GM18873 (cell line): Measurements from ENCODE around the gene NUMBL.
"Not testable (repeated sequence)": the region's sequence is repeated elsewhere in the genome, so short reads cannot be mapped to it uniquely, and the experiment has no call there.

Experiments used
- ATAC-seq: cut with Tn5 transposase; IDR thresholded peaks from one replicate; pipeline ENCODE4 v1.9.1; 2021; ENCODE audit warnings: mild to moderate bottlenecking, moderate library complexity, moderate number of reproducible peaks; ENCODE audit not compliant: unreplicated experiment, low FRiP score

NUMBL gene

DNA sequence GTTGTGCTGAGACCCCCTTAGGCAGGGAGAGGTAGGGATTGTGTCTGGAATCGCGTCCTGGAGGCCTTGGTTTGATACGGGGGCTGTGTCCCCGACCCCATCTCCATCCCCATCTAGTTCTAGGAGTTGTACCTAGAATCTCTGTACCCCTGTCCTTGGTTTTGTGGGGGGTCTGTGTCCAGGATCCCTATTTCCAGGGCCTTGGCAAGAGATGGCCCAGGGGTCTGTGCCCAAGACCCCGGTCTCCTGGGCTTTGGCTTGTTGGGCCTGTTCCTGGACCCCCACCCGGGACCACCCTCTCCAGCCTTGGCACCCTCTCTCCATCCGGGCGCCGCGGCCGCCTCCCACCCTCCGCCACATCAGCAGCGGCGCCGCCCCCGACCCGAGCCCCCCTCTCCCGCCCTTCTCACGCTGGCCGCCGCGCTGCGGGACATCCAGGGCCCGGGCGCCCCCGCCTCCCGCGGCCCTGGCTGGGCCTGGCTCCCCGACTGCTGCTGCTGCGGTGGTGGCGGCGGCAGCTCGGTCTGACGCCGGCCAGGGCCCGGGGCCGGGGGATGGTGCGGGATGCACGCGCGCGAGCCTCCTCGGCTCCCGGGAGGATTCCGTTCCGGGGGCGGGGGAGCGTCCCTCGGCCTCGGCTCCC is at the start of gene NUMBL:
Gene NUMBL (minus strand): TSS at position 602 of the 643 bp plus-strand sequence. CDS start 168 bp downstream, at position 434.
- no peak for ATAC-seq

DNA sequence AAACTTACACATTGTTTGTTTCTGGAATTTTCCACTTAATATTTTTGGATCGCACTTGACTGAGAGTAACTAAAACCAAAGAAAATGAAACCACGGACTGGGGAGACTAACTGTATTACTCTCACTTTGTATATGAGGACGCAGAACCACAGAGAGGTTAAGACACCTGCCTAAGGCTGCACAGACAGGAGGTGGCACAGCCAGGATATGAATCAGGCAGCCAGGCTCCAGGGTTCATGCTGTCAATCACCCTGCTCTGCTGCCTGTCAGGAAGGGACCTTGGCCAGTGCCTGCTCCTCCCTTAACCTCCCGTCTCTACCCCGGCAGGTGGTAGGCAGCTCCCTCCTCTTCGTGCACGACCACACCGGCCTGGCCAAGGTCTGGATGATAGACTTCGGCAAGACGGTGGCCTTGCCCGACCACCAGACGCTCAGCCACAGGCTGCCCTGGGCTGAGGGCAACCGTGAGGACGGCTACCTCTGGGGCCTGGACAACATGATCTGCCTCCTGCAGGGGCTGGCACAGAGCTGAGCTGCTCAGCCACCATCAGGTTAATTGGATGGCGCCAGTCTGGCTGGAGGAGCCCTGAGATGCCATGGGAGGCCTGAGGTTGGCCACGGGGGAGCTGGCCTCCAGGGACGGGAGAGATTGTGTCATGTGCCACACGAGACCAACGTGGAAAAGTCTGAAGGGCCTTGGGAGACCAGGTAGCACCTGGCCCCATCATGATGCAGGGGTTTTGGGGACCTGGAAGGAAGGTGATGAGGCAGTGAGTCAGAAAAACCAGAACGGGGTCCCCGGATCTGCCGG is 48.8 kb upstream of the NUMBL start:
- no peak for ATAC-seq

- no peak for ATAC-seq
Observed at GRCh38 chr19:40737102-40737644, 46.7 kb upstream of the NUMBL start.

DNA sequence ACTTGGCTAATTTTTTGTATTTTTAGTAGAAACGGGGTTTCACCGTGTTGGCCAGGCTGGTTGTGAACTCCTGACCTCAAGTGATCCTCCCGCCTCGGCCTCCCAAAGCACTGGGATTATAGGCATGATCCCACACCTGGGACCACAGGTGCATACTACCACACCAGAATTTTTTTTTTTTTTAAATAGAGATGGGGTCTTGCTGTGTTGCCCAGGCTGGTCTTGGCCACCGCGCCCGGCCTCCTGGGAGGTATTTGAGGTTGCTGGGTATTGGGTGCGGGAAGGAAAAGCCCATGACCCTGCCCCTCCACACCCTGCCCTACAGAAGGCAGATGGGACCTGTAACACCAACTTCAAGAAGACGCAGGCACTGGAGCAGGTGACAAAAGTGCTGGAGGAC is 46.2 kb upstream of the NUMBL start:
- no peak for ATAC-seq

DNA sequence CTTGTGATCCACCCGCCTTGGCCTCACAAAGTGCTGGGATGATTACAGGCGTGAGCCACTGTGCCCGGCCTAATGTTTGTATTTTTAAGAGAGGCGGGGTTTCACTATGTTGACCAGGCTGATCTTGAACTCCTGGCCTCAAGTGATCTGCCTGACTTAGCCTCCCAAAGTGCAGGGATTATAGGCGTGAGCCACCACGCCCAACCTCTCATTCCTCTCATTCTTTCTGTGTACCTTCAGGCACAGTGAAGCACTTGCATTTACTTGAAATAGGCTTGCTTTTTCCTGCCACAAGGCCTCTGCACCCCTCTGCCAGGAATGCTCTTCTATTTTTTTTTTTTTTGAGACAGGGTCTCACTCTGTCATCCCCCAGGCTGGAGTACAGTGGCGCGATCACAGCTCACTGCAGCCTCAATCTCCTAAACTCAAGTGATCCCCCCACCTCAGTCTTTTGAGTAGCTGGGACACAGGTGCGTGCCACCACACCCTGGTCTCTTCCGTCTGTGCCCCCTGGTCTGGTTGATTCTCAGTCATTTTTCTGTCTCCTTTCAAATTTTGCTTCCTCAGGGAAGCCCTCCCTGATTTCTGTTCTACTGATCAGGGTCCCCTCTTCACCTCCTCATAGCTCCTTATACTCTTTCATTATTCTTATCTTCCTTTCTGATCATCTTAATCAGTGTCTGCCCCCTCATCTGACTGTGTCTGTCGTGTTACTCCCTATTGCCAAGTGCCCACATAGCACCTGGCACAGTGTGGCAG is 44.7 kb upstream of the NUMBL start:
- ATAC-seq = no peak

- ATAC-seq = no peak
Observed at GRCh38 chr19:40733149-40733548, 42.7 kb upstream of the NUMBL start.

GRCh38 chr19:40732304-40732703 is 41.9 kb upstream of the NUMBL start:
- not testable (repeated sequence) for ATAC-seq

DNA sequence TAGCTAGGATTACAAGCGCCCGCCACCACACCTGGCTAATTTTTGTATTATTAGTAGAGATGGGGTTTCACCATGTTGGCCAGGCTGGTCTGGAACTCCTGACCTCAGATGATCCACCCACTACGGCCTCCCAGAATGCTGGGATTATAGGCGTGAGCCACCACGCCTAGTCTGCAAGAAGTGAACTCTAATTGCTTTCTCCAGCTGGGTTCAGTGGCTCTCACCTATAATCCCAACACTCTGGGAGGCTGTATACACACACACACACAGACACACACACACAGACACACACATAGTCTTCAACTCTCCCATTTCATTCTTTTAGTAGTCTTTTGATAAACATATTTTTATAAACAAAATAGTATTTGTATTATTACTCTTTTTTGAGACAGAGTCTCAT is 39.6 kb upstream of the NUMBL start:
- not testable (repeated sequence) for ATAC-seq

- ATAC-seq = no peak
Observed at GRCh38 chr19:40726279-40726678, 35.8 kb upstream of the NUMBL start.

GRCh38 chr19:40724855-40725254 is 34.4 kb upstream of the NUMBL start:
- ATAC-seq = no peak

DNA sequence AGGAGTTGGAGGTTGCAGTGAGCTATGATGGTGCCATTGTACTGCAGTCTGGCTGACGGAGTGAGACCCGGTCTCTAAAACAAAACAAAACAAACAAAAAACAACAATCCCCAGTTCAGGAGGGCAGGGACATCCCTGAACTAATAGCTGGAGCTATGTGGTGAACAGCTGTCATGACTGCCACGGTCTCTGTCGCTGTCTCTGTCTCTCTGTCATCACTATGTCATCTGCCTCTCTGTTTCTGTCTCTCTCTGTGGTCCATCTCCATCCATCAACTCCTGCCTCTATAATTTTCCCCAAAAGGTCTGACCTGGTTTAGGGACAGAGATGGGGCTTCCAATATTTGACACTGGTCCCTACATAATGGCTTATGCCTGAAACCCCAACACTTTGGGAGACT is 33.9 kb upstream of the NUMBL start:
- no peak for ATAC-seq

- no peak for ATAC-seq
Observed at GRCh38 chr19:40723661-40724254, 33.3 kb upstream of the NUMBL start.

- ATAC-seq = no peak
Observed at GRCh38 chr19:40721936-40722661, 31.6 kb upstream of the NUMBL start.

- ATAC-seq = no peak
Observed at GRCh38 chr19:40721140-40721486, 30.7 kb upstream of the NUMBL start.

- no peak for ATAC-seq
Observed at GRCh38 chr19:40719414-40719894, 29.0 kb upstream of the NUMBL start.

DNA sequence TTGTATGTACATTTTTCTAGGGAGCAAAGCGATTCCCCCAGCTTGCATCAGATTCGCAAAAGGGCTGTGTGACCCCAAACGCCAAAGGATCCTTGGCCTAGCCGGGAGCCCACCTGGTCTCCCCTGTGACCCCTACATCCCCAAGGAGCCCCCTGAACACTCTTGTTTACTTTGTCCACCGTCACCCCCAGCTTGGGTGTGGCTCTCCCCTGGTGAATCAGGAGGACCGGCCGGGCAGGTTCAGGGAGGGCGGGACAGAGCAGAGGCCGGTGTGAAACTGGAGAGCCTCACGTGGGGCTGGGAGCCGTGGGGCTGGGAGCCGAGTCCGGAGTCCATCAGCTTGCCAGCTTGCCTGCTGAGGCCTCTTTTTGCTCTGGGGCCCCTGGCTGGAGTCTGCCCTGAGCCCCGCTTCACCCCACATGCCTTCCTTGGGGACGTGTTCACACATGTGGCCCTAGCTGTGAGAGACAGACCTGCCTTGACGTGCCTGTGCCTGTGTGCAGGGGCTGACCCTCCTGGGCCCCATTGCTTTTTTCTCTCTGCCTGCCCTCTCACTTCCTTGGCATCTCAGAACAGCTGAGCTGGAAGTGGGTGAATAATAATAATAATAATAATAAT is 28.4 kb upstream of the NUMBL start:
- no peak for ATAC-seq

DNA sequence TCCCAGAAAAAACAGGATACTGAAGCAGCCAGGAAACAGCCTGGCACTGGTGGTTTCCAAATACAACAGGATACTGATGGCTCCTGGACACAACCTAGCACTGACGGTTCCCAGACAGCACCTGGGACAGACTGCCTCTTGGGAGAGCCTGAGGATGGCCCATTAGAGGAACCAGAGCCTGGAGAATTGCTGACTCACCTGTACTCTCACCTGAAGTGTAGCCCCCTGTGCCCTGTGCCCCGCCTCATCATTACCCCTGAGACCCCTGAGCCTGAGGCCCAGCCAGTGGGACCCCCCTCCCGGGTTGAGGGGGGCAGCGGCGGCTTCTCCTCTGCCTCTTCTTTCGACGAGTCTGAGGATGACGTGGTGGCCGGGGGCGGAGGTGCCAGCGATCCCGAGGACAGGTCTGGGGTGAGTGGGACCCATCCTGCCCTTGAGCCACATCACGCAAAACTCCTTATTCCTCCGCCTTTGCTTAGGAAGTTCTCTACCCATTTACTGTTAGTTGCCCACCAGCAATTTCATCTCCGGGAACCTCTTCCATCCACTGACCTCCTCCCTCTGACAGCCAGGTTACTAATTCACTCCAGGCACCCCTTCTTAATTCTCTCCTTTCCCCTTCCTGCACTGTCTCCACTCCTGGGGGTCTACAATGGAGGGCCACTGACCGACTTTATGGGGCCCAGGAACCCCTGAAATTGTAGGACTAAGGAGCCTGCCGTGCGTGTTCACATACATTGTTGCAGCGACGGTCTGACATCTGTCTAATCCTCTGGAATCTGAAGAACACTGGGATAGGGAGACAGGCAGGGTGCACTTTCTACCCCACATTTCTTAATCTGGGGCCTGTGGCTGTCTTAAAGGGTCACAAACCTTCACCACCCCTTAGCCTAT is 27.7 kb upstream of the NUMBL start:
- no peak for ATAC-seq

DNA sequence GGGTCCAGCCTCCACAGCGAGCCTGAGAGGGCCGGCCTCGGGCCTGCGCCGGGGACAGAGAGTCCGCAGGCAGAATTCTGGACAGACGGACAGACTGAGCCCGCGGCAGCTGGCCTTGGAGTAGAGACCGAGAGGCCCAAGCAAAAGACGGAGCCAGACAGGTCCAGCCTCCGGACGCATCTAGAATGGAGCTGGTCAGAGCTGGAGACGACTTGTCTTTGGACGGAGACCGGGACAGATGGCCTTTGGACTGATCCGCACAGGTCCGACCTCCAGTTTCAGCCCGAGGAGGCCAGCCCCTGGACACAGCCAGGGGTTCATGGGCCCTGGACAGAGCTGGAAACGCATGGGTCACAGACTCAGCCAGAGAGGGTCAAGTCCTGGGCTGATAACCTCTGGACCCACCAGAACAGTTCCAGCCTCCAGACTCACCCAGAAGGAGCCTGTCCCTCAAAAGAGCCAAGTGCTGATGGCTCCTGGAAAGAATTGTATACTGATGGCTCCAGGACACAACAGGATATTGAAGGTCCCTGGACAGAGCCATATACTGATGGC is 27.0 kb upstream of the NUMBL start:
- ATAC-seq = no peak
